Gastrocnemius medialis (tissue), 4 donors: ENCODE data around the gene ANTXR1. TPM values are rescaled to one million over a fixed set of nuclear protein-coding genes. Genes with fewer than 3 reads are reported as not detected.

Experiments used
- ATAC-seq, 2 donors: fragments of 150-250 bp; one replicate each; pipeline ENCODE4 v1.9.1; 2016
- DNase-seq, 2 donors: peaks; one replicate each; pipeline ENCODE4 v3.0.0-alpha.2; 2019
- H3K27ac ChIP-seq, 4 donors: fragments of 200-600 bp; sonication (generic); 1 replicate in 1 of 4; 2 replicates in 3 of 4; pipeline ENCODE4 v1.5.1; 2016 to 2018; ENCODE audit warnings: mild to moderate bottlenecking in 2 of 4, moderate library complexity in 1 of 4
- H3K27me3 ChIP-seq, 3 donors: fragments of 200-600 bp; sonication (generic) in 2 of 3; 1 replicate in 1 of 3; 2 replicates in 2 of 3; pipeline versions ENCODE4 v1.5.1 to v1.6.0; 2016 to 2019; ENCODE audit warnings: mild to moderate bottlenecking in 1 of 3, moderate library complexity in 1 of 3
- H3K36me3 ChIP-seq, 2 donors: fragments of 200-600 bp; sonication (generic) in 1 of 2; one replicate each; pipeline ENCODE4 v1.5.1; 2017 to 2018
- H3K4me1 ChIP-seq, 2 donors: fragments of 200-600 bp; sonication (generic) in 1 of 2; one replicate each; pipeline ENCODE4 v1.5.1; 2016 to 2017; ENCODE audit warnings: mild to moderate bottlenecking in 2 of 2
- H3K4me3 ChIP-seq, 4 donors: fragments of 200-600 bp; sonication (generic) in 3 of 4; 1 replicate in 1 of 4; 2 replicates in 3 of 4; pipeline ENCODE4 v1.5.1; 2016 to 2019; ENCODE audit warnings: mild to moderate bottlenecking in 2 of 4
- H3K9me3 ChIP-seq, 3 donors: fragments of 200-600 bp; sonication (generic) in 2 of 3; 1 replicate in 1 of 3; 2 replicates in 2 of 3; pipeline ENCODE4 v1.5.1; 2016 to 2019
- CTCF ChIP-seq, 5 experiments: fragments of 450-650 bp in 3 of 5; fragments of 200-600 bp in 2 of 5; sonication (generic) in 2 of 5; IDR thresholded peaks in 4 of 5; conservative IDR thresholded peaks in 1 of 5; 1 replicate in 4 of 5; 2 replicates in 1 of 5; pipeline ENCODE4 v1.5.1; 2016 to 2019; ENCODE audit warnings: antibody characterized with exemption in 5 of 5, mild to moderate bottlenecking in 3 of 5, moderate library complexity in 3 of 5
- POLR2A ChIP-seq, 2 donors: fragments of 450-650 bp; IDR thresholded peaks; one replicate each; pipeline ENCODE4 v1.6.1; 2017; ENCODE audit warnings: antibody characterized with exemption in 2 of 2, mild to moderate bottlenecking in 2 of 2, moderate library complexity in 2 of 2
- in situ Hi-C, 4 donors: fragments of 200-750 bp; cut with MboI; loops; one replicate each; pipeline versions ENCODE4 v1.15.0 to v1.8.0; 2017; ENCODE audit warnings: low sequenced_read_pairs in 4 of 4
- intact Hi-C: fragments of 100-400 bp; cut with DNase I; formaldehyde crosslinking; loops from one replicate; pipeline ENCODE4 v1.15.1; 2023; ENCODE audit warnings: low total_unique reads
- total RNA-seq, 4 donors: library from RNA; depleted of rRNA; stranded (reverse); fragments of >200 nt; gene quantifications; one replicate each; pipeline versions ENCODE4 v1.1.0 to v1.2.3, GENCODE V29; 2016

Gene ANTXR1
- total RNA-seq, 4 donors from 2014 or later: 8.0 to 13.6 (median 9.7) TPM

- ATAC-seq: no peak
- H3K9me3 ChIP-seq: no peaks in the 10 kb centered on the region
- H3K27ac ChIP-seq: no peak overlapping the region
- DNase-seq: no peak
- in situ Hi-C loops (no loop called here), intact Hi-C loops (no loop called here)
- H3K4me1 ChIP-seq: peaks cover 0 to 14% of the 10 kb centered on the region in 2 donors
- H3K4me3 ChIP-seq: no peak overlapping the region
- TF ChIP-seq CTCF (IDR thresholded peaks at IDR 0.05 in 4 of 5, conservative IDR thresholded peaks at IDR 0.05 in 1 of 5) (no peak), POLR2A (IDR thresholded peaks at IDR 0.05) (no peak)
- H3K27me3 ChIP-seq: no peaks in the 10 kb centered on the region
- no peaks in the 10 kb centered on the region for H3K36me3 ChIP-seq
These were observed 152.3 kb downstream of the ANTXR1 start for GRCh38 chr2:69165091-69165880.

- no peak for DNase-seq
- Histone ChIP-seq H3K4me3 (no peak overlapping the region), H3K9me3 (no peaks in the 10 kb centered on the region), H3K27ac (no peak overlapping the region), H3K4me1 (peaks cover 0 to 14% of the 10 kb centered on the region in 2 donors), H3K27me3 (no peaks in the 10 kb centered on the region), H3K36me3 (no peaks in the 10 kb centered on the region)
- TF ChIP-seq POLR2A (IDR thresholded peaks at IDR 0.05) (no peak), CTCF (IDR thresholded peaks at IDR 0.05 in 4 of 5, conservative IDR thresholded peaks at IDR 0.05 in 1 of 5) (no peak)
- no peak for ATAC-seq
- intact Hi-C loops (no loop called here), in situ Hi-C loops (no loop called here)
These were observed 153.5 kb downstream of the ANTXR1 start for GRCh38 chr2:69166465-69166811.

- Histone ChIP-seq H3K4me1 (peaks cover 0 to 12% of the 10 kb centered on the region in 2 donors), H3K27ac (no peak overlapping the region), H3K4me3 (no peak overlapping the region), H3K36me3 (no peaks in the 10 kb centered on the region), H3K27me3 (no peaks in the 10 kb centered on the region), H3K9me3 (no peaks in the 10 kb centered on the region)
- no peak for DNase-seq
- intact Hi-C loops: no loop called here
- TF ChIP-seq POLR2A (IDR thresholded peaks at IDR 0.05): no peak
- no peak for TF ChIP-seq CTCF (IDR thresholded peaks at IDR 0.05 in 4 of 5, conservative IDR thresholded peaks at IDR 0.05 in 1 of 5)
- in situ Hi-C loops: no loop called here
- no peak for ATAC-seq
These were observed 154.0 kb downstream of the ANTXR1 start for GRCh38 chr2:69166812-69167468.

GRCh38 chr2:69167469-69167822 lies 154.5 kb downstream of the ANTXR1 start:
- Histone ChIP-seq H3K27ac (no peak overlapping the region), H3K9me3 (no peaks in the 10 kb centered on the region), H3K4me3 (no peak overlapping the region), H3K4me1 (peaks cover 0 to 9% of the 10 kb centered on the region in 2 donors), H3K36me3 (no peaks in the 10 kb centered on the region), H3K27me3 (no peaks in the 10 kb centered on the region)
- intact Hi-C loops (no loop called here), in situ Hi-C loops (no loop called here)
- ATAC-seq (no peak), DNase-seq (no peak)
- TF ChIP-seq POLR2A (IDR thresholded peaks at IDR 0.05) (no peak), CTCF (IDR thresholded peaks at IDR 0.05 in 4 of 5, conservative IDR thresholded peaks at IDR 0.05 in 1 of 5) (no peak)
